Activated CD4-positive, CD25-positive, alpha-beta regulatory T cell treated with anti-CD3 and anti-CD28 coated beads, Interleukin-2, amount 50 U/mL, for 16 hours (primary cell): ENCODE results near the gene GP9.
"Not testable (repeated sequence)": the region's sequence is repeated elsewhere in the genome, so short reads cannot be mapped to it uniquely, and the experiment has no call there.

Experiments used
- DNase-seq: peaks from one replicate; pipeline ENCODE4 v3.0.0-alpha.2; 2020; ENCODE audit warnings: low read depth, low spot score

Gene GP9

DNA sequence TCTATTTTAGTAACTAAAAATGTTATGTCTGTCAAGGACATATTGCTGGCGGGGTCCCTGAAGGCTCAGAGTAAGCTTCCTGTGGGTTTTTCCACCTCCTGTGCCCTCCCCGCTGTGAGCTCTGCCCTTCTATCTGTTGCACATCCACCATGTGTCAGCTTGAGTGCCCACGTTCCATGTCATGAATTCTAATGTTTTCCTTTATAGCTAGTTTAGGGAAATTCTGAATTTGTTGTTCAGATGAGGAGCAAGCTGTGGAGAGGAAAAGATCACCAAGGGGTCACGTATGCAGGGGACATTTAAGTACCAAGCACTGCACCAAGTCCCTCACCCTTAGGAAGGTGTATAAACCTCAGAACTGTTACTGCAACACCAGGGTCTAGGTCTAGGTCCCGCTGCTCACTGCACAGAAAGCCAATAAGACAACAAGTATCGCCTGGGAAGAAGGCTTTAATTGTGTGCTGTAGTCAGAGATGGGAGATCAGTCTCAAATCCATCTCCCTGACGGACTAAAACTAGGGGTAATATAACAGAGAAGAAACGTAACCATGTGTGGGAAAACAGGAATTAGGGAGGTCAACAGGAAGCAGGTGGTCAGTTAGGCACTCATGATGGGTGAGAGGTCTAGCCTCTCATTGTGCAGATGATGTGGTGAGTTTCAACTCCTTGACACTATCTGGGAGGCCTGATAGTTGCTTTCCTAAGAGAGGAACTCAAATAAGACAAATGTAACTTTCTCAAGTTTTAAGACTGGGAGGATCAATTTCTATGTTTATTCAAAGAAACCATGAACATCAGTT is 9.7 kb downstream of the GP9 start:
- no peak for DNase-seq

DNA sequence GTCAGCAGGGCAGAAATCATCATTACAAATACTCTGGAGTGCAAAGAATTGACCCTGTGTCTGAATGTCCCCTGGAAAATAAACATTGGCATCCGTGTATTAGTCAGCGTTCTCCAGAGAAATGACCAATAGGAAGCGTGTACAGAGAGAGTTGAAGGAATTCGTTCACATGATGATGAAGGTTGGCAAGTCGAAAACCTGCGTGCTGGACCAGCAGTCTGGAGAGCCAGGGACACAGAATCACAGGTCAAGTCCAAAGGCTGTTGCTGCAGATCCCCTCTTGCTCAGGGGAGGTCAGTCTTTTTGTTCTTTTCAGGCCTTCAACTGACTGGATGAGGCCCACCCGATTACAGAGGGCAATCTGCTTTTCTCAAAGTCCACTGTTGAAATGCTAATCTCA is 16.6 kb downstream of the GP9 start:
- no peak for DNase-seq

DNA sequence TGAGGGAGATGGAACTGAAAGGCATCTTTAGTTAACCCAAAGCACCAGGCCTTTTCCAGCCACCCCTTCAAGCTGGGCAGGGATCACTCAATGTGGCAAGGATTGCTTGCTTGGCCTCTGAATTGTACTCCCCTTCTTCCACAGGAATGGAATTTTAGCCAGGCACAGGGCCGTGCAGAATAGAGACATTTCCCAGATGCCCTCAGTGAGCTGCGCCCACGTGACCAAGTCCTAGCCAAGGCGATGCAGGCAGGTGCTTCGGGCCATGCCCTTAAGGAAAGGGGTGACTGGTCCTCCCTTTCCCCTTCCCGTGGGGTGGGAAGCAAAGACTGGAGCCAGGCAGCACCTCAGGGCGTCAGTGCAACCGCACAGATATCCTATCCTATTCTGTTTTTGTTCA is 17.9 kb downstream of the GP9 start:
- DNase-seq: no peak

DNA sequence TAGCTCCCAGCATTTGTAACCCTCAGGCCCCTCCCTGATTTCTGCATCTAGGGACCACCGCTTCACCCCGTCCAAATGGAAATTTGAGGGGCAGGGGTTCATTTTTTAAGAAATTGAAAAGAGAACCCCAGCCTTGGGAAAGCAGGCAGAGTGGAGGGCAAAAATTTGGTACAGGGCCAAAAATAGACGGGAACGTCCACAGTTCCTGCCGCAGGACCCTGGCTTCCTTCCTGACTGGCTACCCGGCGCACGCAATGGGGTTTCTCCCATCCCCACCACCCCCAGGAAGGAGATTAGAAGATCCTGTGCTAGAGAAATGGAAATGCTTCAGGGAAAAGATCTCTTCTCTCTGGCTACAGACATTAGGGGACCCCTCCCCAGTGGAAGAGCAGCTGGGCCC is 20.9 kb downstream of the GP9 start:
- no peak for DNase-seq

DNA sequence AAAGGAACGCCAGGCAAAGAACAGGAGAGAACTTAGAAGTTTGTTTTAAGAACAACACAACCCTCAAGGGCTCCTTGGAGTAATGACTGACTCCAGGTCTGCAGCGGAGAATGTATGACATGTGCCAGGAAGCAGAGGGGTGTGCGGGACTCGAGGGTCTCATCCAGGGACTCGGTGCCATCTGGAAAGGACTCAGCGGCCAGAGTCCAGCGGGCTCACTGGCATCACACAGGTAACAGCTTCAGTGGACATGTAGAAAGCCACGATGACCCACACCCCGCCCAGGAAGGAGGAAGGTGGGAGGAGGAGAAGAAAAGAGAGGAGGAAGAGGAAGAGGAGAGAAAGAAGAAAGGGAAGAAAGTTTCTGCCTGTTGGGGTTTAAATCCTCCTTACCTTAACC is 21.4 kb downstream of the GP9 start:
- DNase-seq: no peak

DNA sequence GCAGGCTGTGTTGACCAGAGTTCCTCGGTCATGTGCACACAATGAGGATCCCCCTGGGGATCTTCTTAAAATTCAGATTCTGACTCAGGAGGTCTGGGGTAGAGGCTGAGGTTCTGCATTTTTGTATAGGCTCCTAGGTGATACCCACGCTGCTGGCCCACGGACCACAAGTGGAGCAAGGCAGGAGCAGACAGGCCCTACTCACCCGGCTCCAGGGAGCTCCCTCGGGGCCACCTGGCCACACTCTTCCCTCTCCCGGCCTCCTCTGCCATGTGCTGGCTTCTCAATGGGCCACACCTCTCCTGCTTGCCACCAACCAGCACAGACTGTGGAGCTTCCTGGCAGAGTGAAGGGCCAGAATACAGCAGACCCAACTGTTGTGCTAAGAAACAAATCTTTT is 23.9 kb downstream of the GP9 start:
- no peak for DNase-seq

DNA sequence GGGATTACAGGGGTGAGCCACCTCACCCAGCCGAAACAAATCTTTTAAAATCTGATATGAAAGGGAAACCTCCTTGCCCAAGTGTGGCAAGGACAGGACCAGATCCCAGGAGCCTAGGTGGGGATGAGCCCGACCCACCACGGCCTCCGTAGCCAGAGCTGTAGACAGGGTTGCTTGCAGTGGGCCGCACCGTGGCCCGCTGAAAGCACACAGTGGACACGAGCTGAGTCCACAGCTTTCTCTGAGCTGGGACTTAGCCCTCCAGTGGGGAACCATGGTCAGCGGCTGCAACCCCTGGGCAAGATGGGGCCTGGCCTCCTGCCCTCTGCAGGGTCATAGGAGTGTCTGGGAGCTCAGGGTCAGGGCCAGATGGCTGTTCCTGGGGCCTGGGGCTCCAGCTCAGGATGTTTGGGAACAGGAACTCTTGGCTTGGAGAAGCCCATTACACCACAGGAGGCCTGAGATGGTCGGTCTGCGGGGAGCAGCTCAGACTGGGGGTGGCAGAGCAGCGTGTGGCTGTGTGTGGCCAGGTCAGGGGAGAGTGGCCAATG is 24.7 kb downstream of the GP9 start:
- DNase-seq: no peak

DNA sequence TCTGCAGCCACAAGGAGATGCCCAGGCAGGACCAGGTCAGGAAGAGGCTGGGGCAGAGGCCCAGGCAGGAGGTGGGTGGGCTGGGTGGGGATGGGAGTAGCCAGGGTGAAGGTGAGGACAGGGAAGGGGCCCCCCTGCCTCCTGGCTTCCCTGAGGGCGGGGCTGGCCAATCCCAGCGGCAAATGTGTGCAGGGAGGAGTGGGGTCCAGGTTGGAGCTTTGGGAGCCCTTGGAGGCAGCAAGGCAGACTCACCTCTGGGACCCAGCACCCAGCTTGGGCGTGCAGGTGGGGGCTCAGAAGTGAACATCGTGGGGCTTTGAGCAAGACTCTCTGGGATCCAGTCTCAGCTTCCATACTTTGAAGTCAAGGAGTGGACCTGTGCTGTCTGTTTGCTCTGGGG is 25.2 kb downstream of the GP9 start:
- no peak for DNase-seq

DNA sequence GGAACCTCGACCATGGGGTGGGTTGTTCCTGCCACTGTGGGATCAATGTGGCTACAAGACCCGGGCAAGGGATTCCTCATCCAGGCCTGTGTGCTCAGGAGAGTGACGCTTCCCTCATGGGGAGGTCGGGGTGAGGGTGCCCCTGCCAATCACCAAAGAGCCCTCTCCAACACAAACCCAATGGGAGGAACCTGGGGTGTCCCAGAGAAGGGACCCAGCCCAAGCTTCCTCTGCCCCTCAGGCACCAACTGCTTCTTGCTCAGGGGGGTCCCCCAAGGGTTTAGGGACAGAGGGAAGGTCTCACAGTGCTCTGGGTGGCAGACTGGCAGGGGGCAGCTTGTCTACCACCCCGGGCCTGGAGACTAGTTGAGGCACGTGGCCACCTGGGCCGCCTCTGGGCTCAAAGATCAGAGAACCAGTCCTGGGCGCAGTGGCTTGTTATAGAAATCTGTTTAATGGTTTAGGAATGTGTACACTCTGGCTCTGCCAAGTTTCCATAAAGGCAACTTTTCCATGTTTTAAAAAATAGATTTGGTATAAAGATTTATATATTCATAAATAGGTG is 26.6 kb downstream of the GP9 start:
- no peak for DNase-seq

DNA sequence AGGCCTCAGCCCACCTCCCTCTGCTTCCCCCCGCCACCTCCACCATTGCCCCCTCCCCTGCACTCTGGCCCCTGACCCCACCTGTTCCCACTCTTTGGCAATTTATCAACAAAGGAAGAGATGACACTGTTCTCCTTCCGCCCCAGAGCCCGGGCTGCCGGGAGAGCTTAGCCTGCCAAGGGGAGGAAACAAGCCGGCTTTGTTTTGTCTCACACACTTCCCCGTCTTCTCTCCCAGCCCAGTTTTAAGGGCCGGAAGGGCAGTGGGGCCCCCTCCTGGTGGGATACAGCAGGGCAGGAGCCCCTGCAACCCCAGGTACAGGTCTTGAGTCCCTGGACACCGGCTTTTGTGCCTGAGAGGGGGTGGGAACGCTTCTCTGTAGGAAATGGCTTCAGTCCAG is 27.3 kb downstream of the GP9 start:
- not testable (repeated sequence) for DNase-seq

DNA sequence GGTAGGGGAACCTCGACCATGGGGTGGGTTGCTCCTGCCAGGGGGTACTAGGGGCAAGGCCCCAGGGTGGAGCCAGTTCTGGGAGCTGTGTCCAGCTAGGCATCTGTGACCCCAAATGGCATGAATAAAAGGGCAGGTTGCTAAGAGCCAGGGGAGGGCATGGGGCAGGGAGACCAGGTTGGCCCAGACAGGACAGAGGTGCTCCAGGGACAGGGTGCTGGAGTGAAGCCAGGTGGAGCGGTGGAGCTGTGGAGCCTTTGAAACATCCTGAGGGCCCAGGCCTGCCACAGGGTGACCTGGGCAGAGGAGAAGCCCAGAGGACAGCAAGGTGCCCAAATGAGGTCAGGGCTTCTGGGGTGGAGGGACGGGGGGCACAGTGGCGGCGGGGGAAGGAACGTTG is 27.7 kb downstream of the GP9 start:
- not testable (repeated sequence) for DNase-seq

DNA sequence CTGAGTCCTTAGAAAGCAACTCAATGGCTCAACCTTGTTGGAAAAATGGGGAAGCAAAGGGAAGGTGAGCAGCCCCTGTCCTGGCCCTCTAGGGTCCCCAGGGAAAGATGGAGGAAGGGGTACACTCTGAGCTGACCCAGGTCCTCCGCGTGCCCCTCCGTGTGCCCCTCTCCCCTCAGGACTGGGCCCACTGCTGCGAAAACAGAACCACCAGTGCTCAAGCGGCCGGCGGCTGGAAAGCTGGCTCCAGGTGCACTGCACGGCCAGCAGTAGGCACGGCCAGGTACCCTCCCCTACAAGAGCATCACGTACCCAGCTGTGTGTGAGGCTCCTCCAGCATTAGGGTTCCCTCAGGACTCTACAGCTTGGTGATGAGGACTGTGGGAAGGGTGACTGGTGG is 34.7 kb downstream of the GP9 start:
- no peak for DNase-seq

DNA sequence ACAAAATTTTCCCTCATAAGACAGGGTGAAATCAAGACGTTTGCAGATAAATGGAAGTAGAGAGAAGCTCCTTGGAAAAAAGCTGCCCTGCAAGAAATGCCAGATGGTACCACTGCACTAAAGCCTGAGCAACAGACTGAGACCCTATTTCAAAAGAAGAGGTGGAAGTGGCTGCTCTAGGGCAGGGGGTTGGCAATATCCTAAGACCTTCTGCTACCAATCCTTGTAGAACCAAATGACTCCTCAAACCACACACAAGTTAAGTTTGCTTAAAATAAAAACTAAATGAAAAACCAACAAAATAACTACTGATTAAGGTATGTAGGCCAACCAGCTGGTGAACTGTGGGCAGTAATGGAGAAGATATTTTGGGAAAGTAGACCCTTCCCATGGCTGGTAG is 39.7 kb downstream of the GP9 start:
- no peak for DNase-seq

DNA sequence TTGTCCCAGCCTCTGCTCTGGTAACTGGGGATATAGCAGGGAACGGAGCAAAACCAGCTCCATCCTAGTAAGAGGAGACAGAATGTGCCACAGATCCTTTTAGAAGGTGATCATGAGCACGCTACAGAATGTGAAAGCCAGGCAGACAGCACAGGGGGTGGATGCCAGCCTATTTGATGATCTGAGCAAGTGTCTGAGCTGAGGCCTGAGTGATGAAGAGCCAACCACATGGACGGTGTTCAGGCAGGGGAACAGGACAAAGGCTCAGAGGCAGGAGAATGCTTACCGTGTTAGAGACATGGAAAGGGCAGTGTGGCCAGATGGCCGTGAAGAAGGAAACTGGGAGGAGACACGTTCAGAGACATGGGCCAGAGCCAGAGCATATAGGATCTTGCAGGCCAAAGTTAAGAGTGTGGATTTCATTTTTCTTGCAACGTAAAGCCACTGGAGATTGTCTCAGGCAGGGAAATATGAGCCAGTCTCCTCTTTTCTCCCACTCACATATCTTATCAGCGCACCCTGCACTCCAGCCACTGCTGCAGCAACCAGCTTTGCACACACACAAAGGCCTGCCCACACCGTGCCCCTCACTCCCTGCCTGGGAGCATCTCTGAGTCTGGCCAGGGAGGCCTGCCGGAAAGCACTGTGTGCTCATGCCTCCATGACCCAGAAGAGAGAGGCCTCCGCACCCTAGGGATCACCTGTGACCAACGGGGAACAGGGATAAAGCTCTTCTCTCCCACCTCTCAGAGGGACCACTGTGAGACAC is 41.0 kb downstream of the GP9 start:
- DNase-seq: no peak

DNA sequence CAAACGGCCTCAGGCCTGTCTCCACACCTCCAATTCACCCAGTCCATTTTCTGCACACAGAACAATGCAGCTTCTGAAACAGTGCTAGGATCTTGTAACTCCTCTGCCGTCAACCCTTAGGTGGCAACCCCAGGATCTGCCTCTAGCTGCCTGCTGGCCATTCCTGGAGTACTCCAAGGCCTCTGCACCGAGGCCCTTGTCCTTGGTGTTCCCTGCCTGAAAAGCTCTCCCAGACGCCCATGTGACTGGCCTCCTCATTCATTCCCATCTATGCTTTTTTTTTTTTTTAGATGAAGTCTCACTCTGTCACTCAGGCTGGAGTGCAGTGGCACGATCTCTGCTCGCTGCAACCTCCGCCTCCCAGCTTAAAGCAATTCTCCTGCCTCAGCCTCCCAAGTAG is 42.7 kb downstream of the GP9 start:
- no peak for DNase-seq

DNA sequence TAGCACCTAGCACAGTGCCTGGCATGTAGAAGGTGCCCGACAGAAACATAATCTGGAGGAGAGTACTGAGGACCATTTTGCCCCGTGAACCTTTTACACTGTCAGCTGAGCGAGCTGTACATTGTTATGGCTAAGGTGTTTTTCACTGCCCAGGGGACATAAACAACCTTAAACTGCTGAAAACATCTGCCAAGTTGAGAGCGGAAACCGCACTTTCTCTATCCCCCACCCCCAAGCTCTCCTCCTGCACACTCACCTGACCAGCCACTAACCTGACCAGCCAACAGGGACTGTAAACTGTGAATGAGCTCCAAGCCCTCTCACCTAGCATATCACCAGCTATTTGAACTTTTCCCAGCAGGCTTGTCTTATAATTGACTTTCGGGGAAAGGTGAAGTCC is 43.5 kb downstream of the GP9 start:
- DNase-seq: no peak

DNA sequence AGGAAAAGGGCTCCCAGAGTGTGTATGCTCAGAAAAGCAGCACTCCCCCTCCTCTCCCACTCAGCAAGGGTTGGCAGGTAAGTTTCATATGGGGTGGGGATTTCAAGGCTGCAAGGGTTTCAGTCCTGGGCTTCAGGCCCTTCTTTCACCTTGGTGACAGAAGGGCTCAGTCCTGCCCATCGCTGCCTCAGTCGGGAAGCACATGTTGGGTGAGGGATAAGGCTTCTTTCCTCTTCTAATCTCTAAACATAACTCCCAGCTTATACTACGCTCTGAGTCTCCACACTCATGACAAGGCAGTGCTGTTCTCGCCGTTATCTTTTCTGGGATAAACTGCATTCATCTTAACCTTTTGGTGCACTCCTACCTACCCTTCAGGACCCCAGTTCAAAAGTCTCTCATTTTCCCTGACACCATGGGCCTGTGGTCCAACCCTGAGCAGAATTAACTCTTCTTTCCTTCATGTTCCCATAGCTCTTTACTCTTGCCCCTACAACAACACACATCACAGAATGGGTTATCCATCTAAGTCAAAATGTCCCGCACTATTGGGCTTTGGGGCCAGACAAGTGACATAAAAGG is 44.0 kb downstream of the GP9 start:
- DNase-seq: no peak

DNA sequence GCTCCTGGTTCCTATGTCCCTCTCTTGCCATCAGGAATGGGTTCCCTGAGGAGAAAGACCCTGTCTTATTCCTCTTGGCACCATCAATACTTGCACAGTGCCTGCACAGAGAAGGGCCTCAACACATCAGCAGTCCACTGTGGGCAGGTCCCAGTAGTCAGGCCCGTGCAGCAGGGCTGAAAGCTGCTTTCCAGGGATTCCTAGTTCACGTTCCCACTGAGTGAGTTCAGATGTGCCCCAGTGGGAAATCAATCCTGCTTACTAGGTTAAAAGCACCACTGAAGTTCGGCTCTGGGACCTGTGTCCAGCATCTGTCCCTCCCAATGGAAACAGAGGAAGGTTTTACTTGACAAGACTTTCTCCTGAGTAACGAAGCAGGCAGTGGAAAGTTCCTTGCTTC is 45.3 kb downstream of the GP9 start:
- DNase-seq: no peak

DNA sequence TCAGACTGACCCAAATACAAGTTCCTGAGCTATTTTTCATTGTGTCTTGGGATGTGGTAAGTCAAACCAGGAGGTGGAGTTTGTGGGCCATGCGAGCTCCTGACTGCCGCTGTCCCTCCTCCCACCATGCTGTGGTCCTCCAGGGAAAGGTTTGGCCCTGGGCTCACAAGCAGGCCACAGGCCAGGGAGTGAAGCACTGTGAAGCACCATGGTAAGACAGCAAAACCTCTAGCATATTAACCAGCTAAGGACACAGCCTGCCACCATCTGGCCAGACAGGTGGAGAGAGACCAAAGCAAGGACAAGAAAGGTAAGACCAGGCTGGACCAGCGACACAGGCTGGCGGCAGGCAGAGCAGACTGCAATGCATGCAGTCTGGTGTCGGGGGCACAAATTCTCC is 45.7 kb downstream of the GP9 start:
- DNase-seq: no peak

DNA sequence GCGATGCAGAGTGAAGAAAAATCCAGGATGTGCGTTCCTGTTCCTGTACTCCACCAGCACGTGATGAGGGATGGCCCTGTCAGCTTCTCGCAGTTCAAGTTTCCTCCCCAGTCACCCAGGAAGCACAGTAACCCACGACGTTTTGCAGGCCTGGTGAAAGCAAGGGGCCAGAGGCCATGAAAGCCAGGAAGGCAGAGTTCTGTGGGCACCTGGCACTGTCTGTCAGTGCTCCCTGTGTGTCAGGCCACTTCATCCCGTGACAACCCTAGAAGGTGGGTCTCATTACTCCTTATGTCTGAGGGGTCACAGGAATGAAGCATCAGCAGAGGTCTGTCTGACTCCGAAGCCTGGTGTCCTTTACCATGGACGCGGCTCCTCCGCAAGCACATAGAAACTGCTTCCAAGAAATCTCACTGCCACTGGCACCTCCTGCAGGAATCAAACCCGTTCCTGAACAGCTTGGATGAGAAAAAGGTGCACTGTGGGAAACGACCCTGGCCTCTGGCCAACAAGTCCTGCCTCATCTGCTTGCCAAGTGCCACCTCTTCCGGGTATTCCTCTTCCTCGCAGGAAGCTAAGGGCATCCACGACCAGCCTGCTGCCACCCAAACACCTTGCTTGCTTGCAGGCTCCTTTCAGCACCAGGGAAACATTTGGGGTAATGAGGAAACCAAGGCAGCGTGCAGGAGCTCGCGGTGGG is 46.4 kb downstream of the GP9 start:
- no peak for DNase-seq

DNA sequence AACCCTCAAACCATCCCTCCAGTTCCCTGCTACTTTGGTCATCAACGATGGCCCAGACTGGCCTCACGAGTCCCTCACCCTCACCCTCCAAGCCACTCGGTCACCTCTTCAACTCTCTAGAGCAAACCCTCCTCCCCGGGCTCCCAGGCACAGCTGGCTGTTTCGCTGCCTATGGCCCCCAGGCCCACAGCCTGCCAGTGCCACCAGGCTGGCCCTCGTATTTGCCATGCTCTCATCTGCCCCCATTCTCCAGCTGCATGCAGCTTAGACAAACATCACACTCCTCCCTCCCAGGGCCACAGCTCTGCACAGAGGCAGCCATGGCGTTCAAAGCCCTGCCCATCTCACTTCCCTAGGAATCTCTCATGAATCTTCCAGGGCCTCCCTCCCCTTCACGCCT is 47.2 kb downstream of the GP9 start:
- DNase-seq: no peak
